Measurements from ENCODE around the gene OR51B6. TPM values are rescaled to one million over a fixed set of nuclear protein-coding genes. Genes with fewer than 3 reads are reported as not detected.

OR51B6 gene
- not detected for total RNA-seq

- TF ChIP-seq, protein P1, sequence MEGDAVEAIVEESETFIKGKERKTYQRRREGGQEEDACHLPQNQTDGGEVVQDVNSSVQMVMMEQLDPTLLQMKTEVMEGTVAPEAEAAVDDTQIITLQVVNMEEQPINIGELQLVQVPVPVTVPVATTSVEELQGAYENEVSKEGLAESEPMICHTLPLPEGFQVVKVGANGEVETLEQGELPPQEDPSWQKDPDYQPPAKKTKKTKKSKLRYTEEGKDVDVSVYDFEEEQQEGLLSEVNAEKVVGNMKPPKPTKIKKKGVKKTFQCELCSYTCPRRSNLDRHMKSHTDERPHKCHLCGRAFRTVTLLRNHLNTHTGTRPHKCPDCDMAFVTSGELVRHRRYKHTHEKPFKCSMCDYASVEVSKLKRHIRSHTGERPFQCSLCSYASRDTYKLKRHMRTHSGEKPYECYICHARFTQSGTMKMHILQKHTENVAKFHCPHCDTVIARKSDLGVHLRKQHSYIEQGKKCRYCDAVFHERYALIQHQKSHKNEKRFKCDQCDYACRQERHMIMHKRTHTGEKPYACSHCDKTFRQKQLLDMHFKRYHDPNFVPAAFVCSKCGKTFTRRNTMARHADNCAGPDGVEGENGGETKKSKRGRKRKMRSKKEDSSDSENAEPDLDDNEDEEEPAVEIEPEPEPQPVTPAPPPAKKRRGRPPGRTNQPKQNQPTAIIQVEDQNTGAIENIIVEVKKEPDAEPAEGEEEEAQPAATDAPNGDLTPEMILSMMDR (IDR thresholded peaks at IDR 0.05) = no peak
- no peak for TF ChIP-seq POLR2A (IDR thresholded peaks at IDR 0.05)
- Histone ChIP-seq H3K4me1 (no peaks in the 10 kb centered on the region), H3K36me3 (no peaks in the 10 kb centered on the region), H3K4me3 (no peak within 1 kb of the TSS), H3K9me3 (no peaks in the 10 kb centered on the region), H3K27me3 (no peaks in the 10 kb centered on the region), H3K27ac (no peak within 1 kb of the TSS)
- DNase-seq = no peak
- intact Hi-C loops (cut with DNase I; ENCODE audit: low total_unique reads) = no loop called here
Measured at GRCh38 chr11:5351208-5351607, at the start of gene OR51B6. TSS of gene OR51B6 (plus strand) at chr11:5351508. CDS start at chr11:5351508, 0 bp downstream.

DNA sequence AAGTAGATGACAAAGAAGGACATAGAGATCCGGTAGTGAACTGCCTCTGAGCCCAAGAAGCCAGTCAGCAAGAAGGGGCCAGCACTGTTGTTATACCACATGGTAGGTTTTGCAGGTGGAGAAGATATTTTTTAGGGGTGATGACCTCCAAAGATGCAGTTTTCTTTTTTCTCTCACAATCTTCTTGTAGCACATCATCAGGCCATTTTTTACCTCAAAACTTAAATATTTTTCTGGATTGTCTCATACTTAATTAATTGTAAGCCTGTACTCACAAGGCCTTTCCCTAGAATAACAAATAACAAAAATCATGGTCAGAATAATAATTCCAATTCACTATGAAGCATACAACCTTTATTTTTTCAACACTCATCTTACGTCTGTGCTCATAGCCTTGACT is 49.5 kb upstream of the OR51B6 start, which contains the start of gene OR51B4:
OR51B4 (minus strand) TSS at position 101 of the 400 bp plus-strand sequence; CDS start at position 101, 0 bp downstream.
- no peak within 1 kb of the TSS for H3K27ac ChIP-seq
- intact Hi-C loops (cut with DNase I; ENCODE audit: low total_unique reads) = no loop called here
- TF ChIP-seq, protein P1 (IDR thresholded peaks at IDR 0.05) = no peak
- no peak for TF ChIP-seq POLR2A (IDR thresholded peaks at IDR 0.05)

DNA sequence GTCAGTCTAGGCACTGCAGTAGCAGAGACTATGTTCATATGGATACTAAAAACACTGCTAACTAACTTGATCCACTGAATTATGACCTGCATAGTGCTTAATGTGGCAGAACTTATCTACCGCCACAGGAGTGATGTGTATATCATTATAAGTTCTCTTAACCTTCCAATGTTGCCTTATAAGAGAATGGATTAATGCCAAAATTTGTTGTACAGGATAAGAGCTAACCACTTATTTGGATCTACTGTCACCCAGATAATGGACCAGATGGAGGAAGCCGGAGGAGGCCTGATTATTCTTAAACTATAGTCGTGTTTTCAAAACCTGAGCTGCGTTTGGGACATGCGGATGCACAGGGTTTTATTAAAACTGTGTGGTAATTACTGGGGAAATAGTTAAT is 47.7 kb upstream of the OR51B6 start:
- DNase-seq = no peak
- Histone ChIP-seq H3K9me3 (no peaks in the 10 kb centered on the region), H3K27me3 (no peaks in the 10 kb centered on the region), H3K4me1 (no peaks in the 10 kb centered on the region), H3K36me3 (no peaks in the 10 kb centered on the region), H3K27ac (no peak overlapping the region), H3K4me3 (no peak overlapping the region)
- no peak for TF ChIP-seq POLR2A (IDR thresholded peaks at IDR 0.05)
- TF ChIP-seq, protein P1 (IDR thresholded peaks at IDR 0.05) = no peak
- intact Hi-C loops (cut with DNase I; ENCODE audit: low total_unique reads) = no loop called here

More for the DNA sequence above, 49.5 kb upstream of the OR51B6 start, which contains the start of gene OR51B4:
- no peaks in the 10 kb centered on the region for H3K9me3 ChIP-seq
- DNase-seq = no peak
- no peak within 1 kb of the TSS for H3K4me3 ChIP-seq
- no peaks in the 10 kb centered on the region for H3K4me1 ChIP-seq
- no peaks in the 10 kb centered on the region for H3K27me3 ChIP-seq
- no peaks in the 10 kb centered on the region for H3K36me3 ChIP-seq

DNA sequence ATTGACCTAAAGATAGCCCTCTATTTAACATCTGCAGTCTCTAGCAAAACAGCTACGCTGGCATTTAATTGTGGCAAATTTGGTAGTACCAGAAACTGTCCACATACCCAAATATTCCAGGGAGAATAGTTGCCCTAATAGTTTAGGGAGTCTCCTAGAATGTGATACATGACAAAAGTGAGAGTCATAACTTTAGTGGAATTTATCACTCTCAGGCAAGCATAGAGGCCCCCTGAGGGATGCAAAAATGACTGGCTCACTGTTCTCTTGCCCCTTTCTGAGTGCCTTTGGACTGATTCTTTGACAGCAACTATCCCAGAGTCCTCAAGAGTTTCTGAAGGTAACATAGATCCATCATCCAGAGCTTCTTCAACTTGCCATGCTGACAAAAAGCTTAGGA is 47.3 kb upstream of the OR51B6 start:
- Histone ChIP-seq H3K27ac (no peak overlapping the region), H3K4me1 (no peaks in the 10 kb centered on the region), H3K36me3 (no peaks in the 10 kb centered on the region), H3K27me3 (no peaks in the 10 kb centered on the region), H3K4me3 (no peak overlapping the region), H3K9me3 (no peaks in the 10 kb centered on the region)
- no peak for DNase-seq
- intact Hi-C loops (cut with DNase I; ENCODE audit: low total_unique reads) = no loop called here
- TF ChIP-seq POLR2A (IDR thresholded peaks at IDR 0.05) = no peak
- TF ChIP-seq, protein P1 (IDR thresholded peaks at IDR 0.05) = no peak

DNA sequence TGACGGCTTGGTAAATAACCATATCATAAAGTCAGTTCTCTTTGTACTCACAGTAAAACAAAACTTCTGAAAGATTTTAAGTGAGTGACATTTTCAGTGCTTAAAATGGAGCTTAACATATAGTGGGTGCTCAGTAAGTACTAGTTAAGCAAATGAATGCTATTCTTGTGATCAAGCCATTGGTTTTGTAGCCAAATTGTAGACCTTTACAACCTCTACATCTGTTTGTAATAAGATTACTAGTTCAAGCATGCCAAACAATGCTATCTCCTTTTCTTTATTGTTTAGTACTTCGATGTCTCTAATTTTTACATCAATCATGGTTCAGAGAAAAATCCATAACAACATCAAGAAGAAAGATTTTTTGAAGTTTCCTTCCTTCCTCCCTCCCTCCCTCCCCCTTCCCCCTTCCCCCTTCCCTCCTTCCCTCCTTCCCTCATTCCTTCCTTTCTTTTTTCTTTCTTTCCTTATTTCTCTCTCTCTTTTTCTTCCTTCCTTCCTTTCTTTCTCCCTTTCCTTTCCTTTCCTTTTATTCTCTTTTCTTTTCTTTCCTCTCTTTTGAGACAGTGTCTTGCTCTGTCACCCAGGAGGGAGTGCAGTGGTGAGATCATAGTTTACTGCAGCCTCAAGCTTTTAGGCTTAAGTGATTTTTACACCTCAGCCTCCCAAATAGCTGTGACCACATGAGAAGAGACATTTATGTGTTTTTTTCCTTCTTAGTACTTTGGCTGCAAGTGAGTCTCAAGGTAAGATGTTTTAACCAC is 43.9 kb upstream of the OR51B6 start:
- no peak overlapping the region for H3K4me3 ChIP-seq
- no peaks in the 10 kb centered on the region for H3K4me1 ChIP-seq
- H3K9me3 ChIP-seq = no peaks in the 10 kb centered on the region
- intact Hi-C loops (cut with DNase I; ENCODE audit: low total_unique reads) = no loop called here
- TF ChIP-seq, protein P1 (IDR thresholded peaks at IDR 0.05) = no peak
- no peak for TF ChIP-seq POLR2A (IDR thresholded peaks at IDR 0.05)
- no peak for DNase-seq
- H3K27me3 ChIP-seq = no peaks in the 10 kb centered on the region
- no peaks in the 10 kb centered on the region for H3K36me3 ChIP-seq
- H3K27ac ChIP-seq = no peak overlapping the region
